HCT116 (cell line): ENCODE results near the gene B3GNT5. TPM values are rescaled to one million over a fixed set of nuclear protein-coding genes. Genes with fewer than 3 reads are reported as not detected.

ENCODE experiments used
- ATAC-seq: fragments of 200-7000 bp; cut with Tn5 transposase; 2 replicates; pipeline ENCODE4 v1.9.1; 2020; ENCODE audit warnings: mild to moderate bottlenecking, moderate library complexity
- BruUV-seq: library from RNA; stranded (reverse); fragments of 400-500 nt; replicated peaks from 2 replicates; lab custom pipeline; 2021; lab: Mats Ljungman, UMichigan
- CTCF ChIA-PET: fragments of 300-600 bp; sonication (Branson Sonifier 250); formaldehyde crosslinking; loops from one replicate; lab custom pipeline; 2021; ENCODE audit warnings: antibody characterized with exemption; lab: Charles Lee
- POLR2A ChIA-PET: fragments of 300-600, 350-600 bp; sonication (Branson Sonifier 250); formaldehyde crosslinking; loops from one replicate; lab custom pipeline; 2021; ENCODE audit warnings: antibody characterized with exemption; lab: Charles Lee
- RAD21 ChIA-PET, 2 experiments: fragments of 300-600 bp; sonication (Branson Sonifier 250); formaldehyde crosslinking; loops; one replicate each; lab custom pipeline; 2023; ENCODE audit warnings: low total read pairs in 2 of 2; ENCODE audit not compliant: uncharacterized antibody in 2 of 2, unreplicated experiment in 2 of 2, low non-redundant PET in 1 of 2; lab: Charles Lee
- DNase-seq: peaks from one replicate; pipeline ENCODE4 v3.0.0-alpha.2; 2010; ENCODE audit warnings: low read depth, low spot score
- H2AFZ ChIP-seq: fragments of 200-600 bp; shearing (Covaris generic), sonication (generic); 2 replicates; pipeline ENCODE4 v1.6.1; 2017; ENCODE audit warnings: low read depth, mixed run types, mixed read lengths, antibody characterized with exemption, low read length; ENCODE audit not compliant: poor library complexity, severe bottlenecking
- H3K27ac ChIP-seq: 2 replicates; pipeline ENCODE4 v1.5.1; 2012; ENCODE audit warnings: low read depth, low read length
- H3K27me3 ChIP-seq: fragments of 200-600 bp; sonication (generic); 2 replicates; pipeline ENCODE4 v1.6.1; 2016; ENCODE audit warnings: mixed run types, low read length, mixed read lengths; ENCODE audit not compliant: insufficient read depth
- H3K36me3 ChIP-seq, 2 experiments: fragments of 200-500 bp in 1 of 2; fragments of 200-600 bp in 1 of 2; sonication (Bioruptor generic) in 1 of 2; sonication (generic) in 1 of 2; 2 replicates each; pipeline versions ENCODE4 v1.5.1 to v1.6.1; 2014 to 2016; ENCODE audit warnings: low read length in 2 of 2, inconsistent platforms in 1 of 2, mixed read lengths in 1 of 2, mixed run types in 1 of 2; ENCODE audit not compliant: insufficient read depth in 2 of 2, control insufficient read depth in 1 of 2
- H3K4me1 ChIP-seq, 2 experiments: fragments of 200-600 bp in 1 of 2; sonication (generic) in 1 of 2; 2 replicates each; pipeline versions ENCODE4 v1.5.1 to v1.6.1; 2012 to 2017; ENCODE audit warnings: low read length in 2 of 2, inconsistent platforms in 1 of 2, mild to moderate bottlenecking in 1 of 2, mixed read lengths in 1 of 2, mixed run types in 1 of 2, moderate library complexity in 1 of 2; ENCODE audit not compliant: insufficient read depth in 2 of 2, control insufficient read depth in 1 of 2
- H3K4me2 ChIP-seq: fragments of 200-600 bp; sonication (generic); 2 replicates; pipeline ENCODE4 v1.6.1; 2017; ENCODE audit warnings: mixed run types, low read length, mixed read lengths
- H3K4me3 ChIP-seq, 2 experiments: fragments of 200-600 bp in 1 of 2; sonication (generic) in 1 of 2; replicated peaks in 1 of 2; 2 replicates each; pipeline ENCODE4 v1.5.1; 2011 to 2016; ENCODE audit warnings: low read length in 2 of 2, control low read depth in 1 of 2, low read depth in 1 of 2, mild to moderate bottlenecking in 1 of 2, mixed read lengths in 1 of 2, mixed run types in 1 of 2
- H3K79me2 ChIP-seq: fragments of 200-600 bp; sonication (generic); 2 replicates; pipeline ENCODE4 v1.6.1; 2017; ENCODE audit warnings: mild to moderate bottlenecking, mixed run types, low read length, moderate library complexity, mixed read lengths; ENCODE audit not compliant: insufficient read depth
- H3K9ac ChIP-seq: fragments of 200-600 bp; sonication (generic); 2 replicates; pipeline ENCODE4 v1.6.1; 2016; ENCODE audit warnings: low read length, mixed read lengths
- H3K9me2 ChIP-seq: fragments of 200-600 bp; sonication (generic), shearing (Covaris generic); 2 replicates; pipeline ENCODE4 v1.6.1; 2017; ENCODE audit warnings: mixed run types, mild to moderate bottlenecking, moderate library complexity; ENCODE audit not compliant: insufficient read depth
- H3K9me3 ChIP-seq, 2 experiments: fragments of 200-500 bp in 1 of 2; fragments of 200-600 bp in 1 of 2; sonication (Bioruptor generic) in 1 of 2; sonication (generic) in 1 of 2; 2 replicates each; pipeline ENCODE4 v1.6.1; 2014 to 2017; ENCODE audit warnings: low read length in 2 of 2, mixed read lengths in 2 of 2, inconsistent platforms in 1 of 2, low read depth in 1 of 2, mild to moderate bottlenecking in 1 of 2, mixed run types in 1 of 2, moderate library complexity in 1 of 2; ENCODE audit not compliant: control insufficient read depth in 1 of 2, insufficient read depth in 1 of 2
- H4K20me1 ChIP-seq: fragments of 200-600 bp; sonication (generic), shearing (Covaris generic); 2 replicates; pipeline ENCODE4 v1.6.1; 2017; ENCODE audit warnings: mixed run types, mild to moderate bottlenecking, moderate library complexity; ENCODE audit not compliant: insufficient read depth
- ATF3 ChIP-seq: IDR thresholded peaks from 2 replicates; pipeline ENCODE4 v1.6.1; 2012
- CBX3 ChIP-seq: IDR thresholded peaks from 2 replicates; pipeline ENCODE4 v1.6.1; 2012; ENCODE audit warnings: low read depth
- CEBPB ChIP-seq: IDR thresholded peaks from 2 replicates; pipeline ENCODE4 v1.6.1; 2012; ENCODE audit warnings: low read depth
- CTCF ChIP-seq, 3 experiments: fragments of 200-600 bp in 1 of 3; sonication (generic) in 1 of 3; IDR thresholded peaks in 2 of 3; conservative IDR thresholded peaks in 1 of 3; 2 replicates each; pipeline ENCODE4 v1.5.1; 2012 to 2017; ENCODE audit warnings: low read depth in 2 of 3, low read length in 2 of 3, antibody characterized with exemption in 1 of 3, borderline replicate concordance in 1 of 3, control low read depth in 1 of 3, mild to moderate bottlenecking in 1 of 3, mixed read lengths in 1 of 3, mixed run types in 1 of 3, moderate library complexity in 1 of 3; ENCODE audit not compliant: insufficient read depth in 1 of 3
- ELF1 ChIP-seq: IDR thresholded peaks from 2 replicates; pipeline ENCODE4 v1.6.1; 2012; ENCODE audit warnings: low read depth, borderline replicate concordance
- EZH2 ChIP-seq: fragments of 200-600 bp; sonication (generic); IDR thresholded peaks from 2 replicates; pipeline ENCODE4 v1.6.1; 2017; ENCODE audit warnings: antibody characterized with exemption, mixed run types
- EZH2phosphoT487 ChIP-seq: fragments of 200-600 bp; IDR thresholded peaks from 2 replicates; pipeline ENCODE4 v1.6.1; 2018; ENCODE audit warnings: antibody characterized with exemption, borderline replicate concordance
- FOSL1 ChIP-seq: IDR thresholded peaks from 2 replicates; pipeline ENCODE4 v1.6.1; 2012; ENCODE audit warnings: low read depth
- MAX ChIP-seq: IDR thresholded peaks from 2 replicates; pipeline ENCODE4 v1.6.1; 2012
- POLR2AphosphoS5 ChIP-seq: IDR thresholded peaks from 2 replicates; pipeline ENCODE4 v1.6.1; 2011; ENCODE audit warnings: mild to moderate bottlenecking, low read depth, low read length, moderate library complexity
- RAD21 ChIP-seq: IDR thresholded peaks from 2 replicates; pipeline ENCODE4 v1.6.1; 2012; ENCODE audit warnings: low read depth, mild to moderate bottlenecking
- SIN3A ChIP-seq: IDR thresholded peaks from 2 replicates; pipeline ENCODE4 v1.6.1; 2012; ENCODE audit warnings: low read depth
- SP1 ChIP-seq: IDR thresholded peaks from 2 replicates; pipeline ENCODE4 v1.6.1; 2012; ENCODE audit warnings: low read depth
- TCF7L2 ChIP-seq: IDR thresholded peaks from 2 replicates; pipeline ENCODE4 v1.7.0; 2011; ENCODE audit warnings: borderline replicate concordance, inconsistent platforms; ENCODE audit not compliant: insufficient read depth, insufficient read length; ENCODE audit errors: extremely low read depth
- ZBTB33 ChIP-seq: IDR thresholded peaks from 2 replicates; pipeline ENCODE4 v1.6.1; 2011; ENCODE audit warnings: mild to moderate bottlenecking, low read length, moderate library complexity; ENCODE audit not compliant: insufficient replicate concordance; ENCODE audit errors: extremely low read depth
- ZFX ChIP-seq: fragments of 450-650 bp; IDR thresholded peaks from 2 replicates; pipeline ENCODE4 v1.6.1; 2017
- ZNF274 ChIP-seq: fragments of 200-500 bp; sonication (Bioruptor generic); IDR thresholded peaks from 2 replicates; pipeline ENCODE4 v1.6.1; 2014; ENCODE audit warnings: mild to moderate bottlenecking, low read depth, low read length, inconsistent platforms
- intact Hi-C: fragments of 100-400 bp; cut with micrococcal nuclease; formaldehyde crosslinking; loops from 2 replicates; pipeline ENCODE4 v1.10.0; 2022
- total RNA-seq: library from RNA; stranded (reverse); gene quantifications from one replicate; pipeline ENCODE4 v1.2.1, GENCODE V29; 2021; ENCODE audit not compliant: unreplicated experiment
- TF ChIP-seq, protein P1 (sequence below): IDR thresholded peaks from 2 replicates; pipeline ENCODE4 v1.6.1; 2012; ENCODE audit warnings: low read depth

Gene B3GNT5
- total RNA-seq, 1 experiment from 2014 or later: 25.3 TPM

DNA sequence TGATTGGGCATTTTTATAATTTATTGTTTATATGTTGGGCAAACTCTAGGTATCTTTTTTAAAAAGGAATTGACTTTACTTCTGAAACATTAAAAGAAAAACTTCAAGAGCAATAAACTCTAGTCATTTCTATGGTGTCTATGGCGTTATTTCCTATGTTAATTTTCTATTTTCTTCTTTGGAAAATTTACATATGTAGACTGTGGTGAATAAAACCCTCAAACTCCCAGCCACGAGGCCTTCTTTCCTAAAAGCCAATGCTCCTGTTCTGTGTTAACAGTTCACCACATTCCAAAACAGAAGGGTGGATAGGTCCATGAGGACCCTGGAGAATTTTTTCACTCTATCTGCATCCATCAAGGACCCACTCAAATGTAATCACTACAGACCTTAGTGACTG, 44.3 kb upstream of the B3GNT5 start:
- H3K9ac ChIP-seq: no peak overlapping the region
- no peak overlapping the region for H3K27ac ChIP-seq
- intact Hi-C loops: no loop called here
- ChIA-PET POLR2A (no interaction called here), CTCF (no interaction called here), RAD21 (no interaction called here)
- H3K4me1 ChIP-seq: peaks cover 0 to 12% of the 10 kb centered on the region in 2 experiments; a peak in 1 of 4 replicates
- H3K27me3 ChIP-seq: no peaks in the 10 kb centered on the region
- no peaks in the 10 kb centered on the region for H3K9me3 ChIP-seq
- no peak overlapping the region for H3K4me2 ChIP-seq
- BruUV-seq: no TSS peak
- TF ChIP-seq FOSL1 (no peak), ATF3 (no peak), CTCF (IDR thresholded peaks at IDR 0.05 in 2 of 3, conservative IDR thresholded peaks at IDR 0.05 in 1 of 3; ENCODE audit: borderline replicate concordance in 1 of 3, insufficient read depth in 1 of 3, low read depth in 2 of 3, low read length in 2 of 3) (no peak), CBX3 (no peak), POLR2AphosphoS5 (no peak), ZFX (no peak), EZH2 (no peak), SP1 (no peak), MAX (no peak), ZNF274 (no peak), SIN3A (no peak), ELF1 (no peak), ZBTB33 (no peak), TCF7L2 (no peak), CEBPB (no peak), RAD21 (no peak), EZH2phosphoT487 (no peak)
- TF ChIP-seq, protein P1, sequence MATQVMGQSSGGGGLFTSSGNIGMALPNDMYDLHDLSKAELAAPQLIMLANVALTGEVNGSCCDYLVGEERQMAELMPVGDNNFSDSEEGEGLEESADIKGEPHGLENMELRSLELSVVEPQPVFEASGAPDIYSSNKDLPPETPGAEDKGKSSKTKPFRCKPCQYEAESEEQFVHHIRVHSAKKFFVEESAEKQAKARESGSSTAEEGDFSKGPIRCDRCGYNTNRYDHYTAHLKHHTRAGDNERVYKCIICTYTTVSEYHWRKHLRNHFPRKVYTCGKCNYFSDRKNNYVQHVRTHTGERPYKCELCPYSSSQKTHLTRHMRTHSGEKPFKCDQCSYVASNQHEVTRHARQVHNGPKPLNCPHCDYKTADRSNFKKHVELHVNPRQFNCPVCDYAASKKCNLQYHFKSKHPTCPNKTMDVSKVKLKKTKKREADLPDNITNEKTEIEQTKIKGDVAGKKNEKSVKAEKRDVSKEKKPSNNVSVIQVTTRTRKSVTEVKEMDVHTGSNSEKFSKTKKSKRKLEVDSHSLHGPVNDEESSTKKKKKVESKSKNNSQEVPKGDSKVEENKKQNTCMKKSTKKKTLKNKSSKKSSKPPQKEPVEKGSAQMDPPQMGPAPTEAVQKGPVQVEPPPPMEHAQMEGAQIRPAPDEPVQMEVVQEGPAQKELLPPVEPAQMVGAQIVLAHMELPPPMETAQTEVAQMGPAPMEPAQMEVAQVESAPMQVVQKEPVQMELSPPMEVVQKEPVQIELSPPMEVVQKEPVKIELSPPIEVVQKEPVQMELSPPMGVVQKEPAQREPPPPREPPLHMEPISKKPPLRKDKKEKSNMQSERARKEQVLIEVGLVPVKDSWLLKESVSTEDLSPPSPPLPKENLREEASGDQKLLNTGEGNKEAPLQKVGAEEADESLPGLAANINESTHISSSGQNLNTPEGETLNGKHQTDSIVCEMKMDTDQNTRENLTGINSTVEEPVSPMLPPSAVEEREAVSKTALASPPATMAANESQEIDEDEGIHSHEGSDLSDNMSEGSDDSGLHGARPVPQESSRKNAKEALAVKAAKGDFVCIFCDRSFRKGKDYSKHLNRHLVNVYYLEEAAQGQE: no peak
- no peaks in the 10 kb centered on the region for H3K9me2 ChIP-seq
- ATAC-seq (no peak), DNase-seq (no peak)
- no peaks in the 10 kb centered on the region for H3K36me3 ChIP-seq
- no peak overlapping the region for H3K4me3 ChIP-seq
- H2AFZ ChIP-seq: no peak overlapping the region
- H4K20me1 ChIP-seq: no peaks in the 10 kb centered on the region
- H3K79me2 ChIP-seq: no peaks in the 10 kb centered on the region
